Embryonic facial prominence (tissue), 1 donor: ENCODE results near the gene NKX1-2.

ENCODE experiments used
- DNase-seq: peaks from one replicate; pipeline ENCODE4 v3.0.0-alpha.2; 2016; ENCODE audit errors: extremely low spot score

NKX1-2 gene

DNA sequence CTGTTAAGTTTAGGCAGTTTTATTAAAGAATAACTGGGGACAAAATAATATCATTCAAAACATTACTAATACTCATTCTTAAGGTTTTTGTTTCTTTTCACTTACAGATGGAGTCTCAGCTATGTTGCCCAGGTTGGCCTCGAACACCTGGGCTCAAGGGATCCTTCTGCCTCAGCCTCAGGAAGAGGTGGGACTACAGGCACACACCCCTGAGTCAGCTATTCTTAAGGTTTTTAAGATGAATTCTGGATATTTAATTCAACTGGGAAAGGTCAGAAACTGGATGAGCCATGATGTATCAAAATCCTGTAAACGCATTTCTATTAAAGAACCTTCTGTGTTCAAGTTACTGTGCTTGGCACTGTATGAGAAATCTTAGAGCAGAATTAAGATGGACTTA lies 34.6 kb downstream of the NKX1-2 start:
- DNase-seq = no peak

DNA sequence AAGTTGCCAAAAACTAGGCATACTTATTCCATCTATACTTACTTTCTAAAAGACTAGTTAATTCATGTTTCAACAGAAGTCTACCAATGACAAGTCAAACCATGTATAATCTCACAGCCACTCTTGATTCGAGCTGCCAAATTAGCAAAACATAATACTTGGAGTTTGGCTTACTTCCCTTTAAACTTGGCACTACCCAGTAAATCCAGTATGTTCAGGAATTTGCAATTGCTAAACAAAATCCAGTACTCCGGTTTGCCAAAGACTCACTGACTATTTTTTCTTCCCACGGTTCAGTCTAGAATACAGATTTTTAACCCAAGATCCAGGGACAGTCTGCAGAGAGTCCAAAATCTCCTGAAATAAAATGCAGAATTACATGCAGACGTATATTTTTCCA lies 35.8 kb downstream of the NKX1-2 start:
- no peak for DNase-seq

DNA sequence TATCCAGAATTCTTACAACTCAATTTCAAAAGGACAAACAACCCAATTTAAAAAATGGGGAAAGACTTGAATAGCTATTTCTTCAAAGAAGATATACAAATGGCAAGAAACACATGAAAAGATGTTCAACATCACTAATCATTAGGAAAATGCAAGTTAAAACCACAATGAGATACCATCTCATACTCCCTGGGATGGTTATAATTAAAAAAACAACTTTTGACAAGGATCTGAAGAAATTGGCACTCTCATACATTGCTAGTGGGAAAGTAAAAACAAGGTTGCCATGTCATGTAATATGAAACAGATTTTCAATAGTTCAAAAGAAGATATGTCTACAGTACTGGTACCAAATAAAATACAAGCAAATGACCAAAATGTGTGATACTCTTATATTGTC lies 40.1 kb downstream of the NKX1-2 start:
- no peak for DNase-seq

DNA sequence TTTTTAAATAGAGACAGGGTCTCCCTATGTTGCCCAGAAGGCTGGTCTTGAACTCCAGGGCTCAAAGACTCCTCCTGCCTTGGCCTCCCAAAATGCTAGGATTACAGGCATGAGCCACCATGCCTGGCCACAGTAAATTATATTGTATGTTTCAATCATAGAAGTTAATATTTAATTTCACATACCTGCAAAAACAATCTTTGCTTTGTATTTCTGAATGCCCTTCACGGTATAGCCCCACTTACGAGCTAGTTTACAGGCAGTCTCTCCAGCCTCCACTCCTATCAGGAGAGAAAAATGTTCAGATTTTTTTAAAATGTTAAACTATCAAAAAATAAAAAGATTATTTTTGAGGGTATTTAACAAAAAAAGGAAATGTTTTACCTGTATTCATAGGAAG lies 41.5 kb downstream of the NKX1-2 start:
- DNase-seq = no peak

DNA sequence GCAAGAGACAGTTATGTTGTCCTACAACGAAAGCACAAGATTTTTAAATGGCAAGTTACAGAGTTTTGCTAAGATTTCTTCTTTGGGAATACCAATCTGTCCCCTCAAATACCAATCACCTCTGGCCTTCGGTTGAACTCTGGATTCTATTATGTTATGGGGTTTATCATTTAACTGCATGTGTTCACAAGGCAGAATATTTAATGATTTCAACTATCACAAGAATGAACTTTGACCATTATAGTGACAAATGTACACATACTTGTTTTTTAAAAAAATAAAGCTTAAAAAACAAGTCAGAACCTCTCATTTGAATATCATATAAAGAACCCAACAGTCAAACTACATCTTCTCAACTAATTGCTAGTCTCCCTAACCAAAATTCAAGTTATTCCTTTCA lies 42.4 kb downstream of the NKX1-2 start:
- no peak for DNase-seq

DNA sequence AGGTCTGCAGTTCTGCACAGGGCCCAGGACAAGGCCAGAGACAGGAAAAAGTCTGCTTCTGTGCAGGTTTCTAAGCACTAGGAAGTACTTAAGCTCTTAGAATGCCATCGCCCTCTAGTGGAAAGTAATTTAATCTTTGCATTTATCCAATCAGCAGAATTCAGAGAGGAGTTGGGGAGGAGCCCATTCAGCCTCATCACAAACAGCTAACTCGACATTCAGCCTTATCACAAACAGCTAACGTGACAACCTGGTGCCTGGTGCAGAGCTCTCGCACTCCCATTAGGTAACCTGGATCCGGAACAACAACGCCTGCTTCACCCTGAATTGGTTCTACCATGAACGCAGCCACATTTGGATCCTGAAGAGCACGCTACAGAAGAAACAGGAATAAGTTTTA lies 46.3 kb downstream of the NKX1-2 start:
- peak; percentile 46 for DNase-seq

DNA sequence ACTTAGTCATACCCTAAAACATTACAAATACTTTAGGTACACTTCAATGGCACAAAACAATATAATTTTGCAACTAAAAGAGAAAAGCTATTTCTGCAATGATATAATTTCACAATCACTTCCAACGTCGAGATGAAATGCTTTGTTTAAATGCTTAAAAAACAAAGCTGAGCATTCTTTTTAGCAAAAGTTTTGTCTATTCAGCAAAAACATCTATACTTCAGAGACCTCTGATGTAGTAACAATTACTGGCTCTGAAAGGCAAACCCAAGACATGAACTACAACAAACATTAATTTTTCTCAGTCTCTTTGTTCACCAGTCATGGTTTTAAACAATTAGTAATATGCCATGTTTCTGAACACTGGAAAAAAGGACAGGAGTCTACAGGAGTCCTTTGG lies 47.6 kb downstream of the NKX1-2 start:
- no peak for DNase-seq

DNA sequence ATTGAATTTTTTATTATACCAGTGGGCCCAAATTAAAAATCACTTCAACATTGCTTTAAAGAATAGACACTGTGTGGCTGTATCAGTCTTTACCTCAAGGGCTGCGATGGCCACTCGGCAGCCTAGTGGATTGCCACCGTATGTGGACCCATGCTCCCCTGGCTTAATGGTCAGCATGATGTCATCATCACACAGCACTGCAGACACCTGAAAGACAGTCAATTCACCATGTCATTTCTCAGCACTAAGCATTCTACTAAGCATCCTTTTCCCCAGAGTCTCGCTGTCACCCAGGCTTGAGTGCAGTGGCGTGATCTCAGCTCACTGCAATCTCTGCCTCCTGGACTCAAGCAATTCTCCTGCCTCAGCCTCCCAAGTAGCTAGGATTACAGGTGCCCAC lies 48.2 kb downstream of the NKX1-2 start:
- DNase-seq = no peak
